Measurements from ENCODE around the gene ZRANB3. TPM values are rescaled to one million over a fixed set of nuclear protein-coding genes. Genes with fewer than 3 reads are reported as not detected.

The ZRANB3 gene
- polyA plus RNA-seq, 1 donor (not counting 4 experiments of a cell fraction or from before 2014, with no cell fraction given): 10.6 TPM

GRCh38 chr2:135424849-135425248, 106.2 kb downstream of the ZRANB3 start:
- Histone ChIP-seq H3K4me2 (ENCODE audit: control insufficient read depth, extremely low read depth, insufficient read depth, low read depth, low read length) (no peak overlapping the region), H3K9ac (ENCODE audit: control insufficient read depth, extremely low read depth, insufficient read depth, low read length) (no peak overlapping the region), H3K36me3 (ENCODE audit: control insufficient read depth in 2 of 2, extremely low read depth in 1 of 2, insufficient read depth in 2 of 2, low read length in 2 of 2) (no peaks in the 10 kb centered on the region), H2AFZ (ENCODE audit: control insufficient read depth, low read length) (no peak overlapping the region), H4K20me1 (ENCODE audit: control insufficient read depth, extremely low read depth, insufficient read depth, low read length) (no peaks in the 10 kb centered on the region), H3K4me1 (ENCODE audit: control insufficient read depth, extremely low read depth, insufficient read depth, low read length) (no peaks in the 10 kb centered on the region), H3K9me3 (ENCODE audit: control insufficient read depth, low read depth, low read length) (no peaks in the 10 kb centered on the region), H3K9me1 (ENCODE audit: control insufficient read depth, extremely low read depth, insufficient read depth, low read length) (no peaks in the 10 kb centered on the region), H3K79me2 (ENCODE audit: control insufficient read depth, insufficient read depth, low read length) (no peaks in the 10 kb centered on the region), H3K27ac (ENCODE audit: control insufficient read depth, insufficient read depth, low read length) (no peak overlapping the region), H3K27me3 (ENCODE audit: control insufficient read depth, extremely low read depth, insufficient read depth, low read length) (no peaks in the 10 kb centered on the region), H3K4me3 (ENCODE audit: control insufficient read depth in 2 of 3, extremely low read depth in 1 of 3, insufficient read depth in 2 of 3, low read depth in 1 of 3, low read length in 3 of 3) (no peak overlapping the region)
- dilution Hi-C loops (cut with MboI; ENCODE audit: extremely low pct_ligation_motif_present, low sequenced_read_pairs): no loop called here
- no peak for FAIRE-seq
- DNase-seq (ENCODE audit: low read depth, low spot score): no peak
- no peak for TF ChIP-seq CTCF (optimal IDR thresholded peaks at IDR 0.05 in 1 of 3, IDR thresholded peaks at IDR 0.05 in 1 of 3, conservative IDR thresholded peaks at IDR 0.05 in 1 of 3; ENCODE audit: extremely low read depth in 1 of 3, insufficient read depth in 2 of 3, low read length in 3 of 3)
- no peak for TF ChIP-seq EZH2 (IDR thresholded peaks at IDR 0.05; ENCODE audit: low read length)

DNA sequence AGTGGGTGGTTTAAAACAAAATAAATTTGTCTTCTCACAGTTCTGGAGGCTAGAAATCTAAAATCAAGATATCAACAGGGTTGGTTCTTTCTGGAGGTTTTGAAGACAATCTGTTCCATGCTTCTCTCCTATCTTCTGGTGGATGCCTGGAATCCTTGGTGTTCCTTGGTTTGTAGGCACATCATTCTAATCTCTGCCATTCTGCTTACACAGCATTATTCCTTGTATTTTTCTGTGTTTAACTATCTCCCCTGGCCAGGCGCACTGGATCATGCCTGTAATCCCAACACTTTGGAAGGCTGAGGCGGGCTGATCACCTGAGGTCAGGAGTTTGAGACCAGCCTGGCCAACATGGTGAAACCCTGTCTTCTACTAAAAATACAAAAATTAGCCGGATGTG, 108.1 kb downstream of the ZRANB3 start:
- Histone ChIP-seq H3K9me3 (ENCODE audit: control insufficient read depth, low read depth, low read length) (no peaks in the 10 kb centered on the region), H2AFZ (ENCODE audit: control insufficient read depth, low read length) (no peak overlapping the region), H3K9ac (ENCODE audit: control insufficient read depth, extremely low read depth, insufficient read depth, low read length) (no peak overlapping the region), H3K4me3 (ENCODE audit: control insufficient read depth in 2 of 3, extremely low read depth in 1 of 3, insufficient read depth in 2 of 3, low read depth in 1 of 3, low read length in 3 of 3) (no peak overlapping the region), H3K79me2 (ENCODE audit: control insufficient read depth, insufficient read depth, low read length) (no peaks in the 10 kb centered on the region), H3K9me1 (ENCODE audit: control insufficient read depth, extremely low read depth, insufficient read depth, low read length) (no peaks in the 10 kb centered on the region), H3K4me2 (ENCODE audit: control insufficient read depth, extremely low read depth, insufficient read depth, low read depth, low read length) (no peak overlapping the region), H3K27ac (ENCODE audit: control insufficient read depth, insufficient read depth, low read length) (no peak overlapping the region), H4K20me1 (ENCODE audit: control insufficient read depth, extremely low read depth, insufficient read depth, low read length) (no peaks in the 10 kb centered on the region), H3K4me1 (ENCODE audit: control insufficient read depth, extremely low read depth, insufficient read depth, low read length) (no peaks in the 10 kb centered on the region), H3K36me3 (ENCODE audit: control insufficient read depth in 2 of 2, extremely low read depth in 1 of 2, insufficient read depth in 2 of 2, low read length in 2 of 2) (no peaks in the 10 kb centered on the region), H3K27me3 (ENCODE audit: control insufficient read depth, extremely low read depth, insufficient read depth, low read length) (no peaks in the 10 kb centered on the region)
- DNase-seq (ENCODE audit: low read depth, low spot score) (no peak), FAIRE-seq (no peak)
- dilution Hi-C loops (cut with MboI; ENCODE audit: extremely low pct_ligation_motif_present, low sequenced_read_pairs): no loop called here
- TF ChIP-seq CTCF (optimal IDR thresholded peaks at IDR 0.05 in 1 of 3, IDR thresholded peaks at IDR 0.05 in 1 of 3, conservative IDR thresholded peaks at IDR 0.05 in 1 of 3; ENCODE audit: extremely low read depth in 1 of 3, insufficient read depth in 2 of 3, low read length in 3 of 3): no peak
- no peak for TF ChIP-seq EZH2 (IDR thresholded peaks at IDR 0.05; ENCODE audit: low read length)
